ENCODE data around the gene CKLF. TPM values are rescaled to one million over a fixed set of nuclear protein-coding genes. Genes with fewer than 3 reads are reported as not detected.

Gene CKLF
- total RNA-seq, 1 experiment from 2014 or later: 47.9 TPM

GRCh38 chr16:66554495-66554894 lies 2.1 kb downstream of the CKLF start:
- H4K20me1 ChIP-seq (ENCODE audit: low read length): no peaks in the 10 kb centered on the region
- no peak overlapping the region for H3K27ac ChIP-seq (ENCODE audit: low read length)
- intact Hi-C loops (cut with micrococcal nuclease): loop anchor here (5.0 kb wide), 1 partner anchor 47 kb away; no protein-coding TSS in a partner anchor
- DNase-seq (no peak), ATAC-seq (no peak)
- no peak overlapping the region for H3K4me2 ChIP-seq (ENCODE audit: low read length)
- no peak overlapping the region for H2AFZ ChIP-seq (ENCODE audit: low read length)
- no peaks in the 10 kb centered on the region for H3K9me2 ChIP-seq (replicated peaks; ENCODE audit: low read length)
- no peaks in the 10 kb centered on the region for H3K27me3 ChIP-seq (ENCODE audit: low read length)
- H3K4me1 ChIP-seq (ENCODE audit: insufficient read depth, low read length): peaks cover 15% of the 10 kb centered on the region
- no peaks in the 10 kb centered on the region for H3K9me3 ChIP-seq (ENCODE audit: low read length)
- CTCF ChIA-PET: no interaction called here
- H3K79me2 ChIP-seq (ENCODE audit: low read length): peaks cover 28% of the 10 kb centered on the region
- TF ChIP-seq CTCF (conservative IDR thresholded peaks at IDR 0.05; ENCODE audit: low read depth, low read length) (no peak), EZH2 (IDR thresholded peaks at IDR 0.05; ENCODE audit: low read length, unreplicated experiment) (no peak), EZH2phosphoT487 (IDR thresholded peaks at IDR 0.05; ENCODE audit: borderline replicate concordance, low read length) (no peak)
- POLR2A ChIA-PET (ENCODE audit: unreplicated experiment): no interaction called here
- H3K4me3 ChIP-seq (ENCODE audit: low read length): no peak overlapping the region
- no peaks in the 10 kb centered on the region for H3F3A ChIP-seq (ENCODE audit: low read length, unreplicated experiment)
- no peaks in the 10 kb centered on the region for H3K36me3 ChIP-seq (ENCODE audit: low read depth, low read length)
- BruUV-seq (replicated peaks): no TSS peak
- no peak overlapping the region for H3K9ac ChIP-seq (ENCODE audit: low read length)

GRCh38 chr16:66560107-66560506 lies 7.7 kb downstream of the CKLF start:
- no peaks in the 10 kb centered on the region for H3K27me3 ChIP-seq (ENCODE audit: low read length)
- no TSS peak for BruUV-seq (replicated peaks)
- no peaks in the 10 kb centered on the region for H3F3A ChIP-seq (ENCODE audit: low read length, unreplicated experiment)
- H3K4me2 ChIP-seq (ENCODE audit: low read length): no peak overlapping the region
- H3K36me3 ChIP-seq (ENCODE audit: low read depth, low read length): no peaks in the 10 kb centered on the region
- TF ChIP-seq CTCF (conservative IDR thresholded peaks at IDR 0.05; ENCODE audit: low read depth, low read length): no peak
- no peaks in the 10 kb centered on the region for H3K9me2 ChIP-seq (replicated peaks; ENCODE audit: low read length)
- H3K9me3 ChIP-seq (ENCODE audit: low read length): no peaks in the 10 kb centered on the region
- no peak overlapping the region for H3K4me3 ChIP-seq (ENCODE audit: low read length)
- intact Hi-C loops (cut with micrococcal nuclease): no loop called here
- no peak overlapping the region for H2AFZ ChIP-seq (ENCODE audit: low read length)
- no peak overlapping the region for H3K9ac ChIP-seq (ENCODE audit: low read length)
- H3K4me1 ChIP-seq (ENCODE audit: insufficient read depth, low read length): no peaks in the 10 kb centered on the region
- ATAC-seq (no peak), DNase-seq (no peak)
- POLR2A ChIA-PET (ENCODE audit: unreplicated experiment): no interaction called here
- no peaks in the 10 kb centered on the region for H4K20me1 ChIP-seq (ENCODE audit: low read length)
- H3K27ac ChIP-seq (ENCODE audit: low read length): no peak overlapping the region
- CTCF ChIA-PET: no interaction called here
- H3K79me2 ChIP-seq (ENCODE audit: low read length): peaks cover 5% of the 10 kb centered on the region; the same call in 1 of the 2 replicates

GRCh38 chr16:66561381-66562080 lies 9.2 kb downstream of the CKLF start:
- intact Hi-C loops (cut with micrococcal nuclease): loop anchor here (2.0 kb wide), 1 partner anchor 43 kb away; the partner anchor contains the start of gene CMTM3
- Histone ChIP-seq H3K36me3 (ENCODE audit: low read depth, low read length) (no peaks in the 10 kb centered on the region), H3K4me1 (ENCODE audit: insufficient read depth, low read length) (no peaks in the 10 kb centered on the region), H3K27me3 (ENCODE audit: low read length) (no peaks in the 10 kb centered on the region), H4K20me1 (ENCODE audit: low read length) (no peaks in the 10 kb centered on the region), H3K9me3 (ENCODE audit: low read length) (no peaks in the 10 kb centered on the region), H3K4me2 (ENCODE audit: low read length) (no peak overlapping the region), H3K4me3 (ENCODE audit: low read length) (no peak overlapping the region), H3K9ac (ENCODE audit: low read length) (peak overlapping the region; percentile 17; the same call in 1 of the 2 replicates), H3K27ac (ENCODE audit: low read length) (peak overlapping the region; percentile 46), H3F3A (ENCODE audit: low read length, unreplicated experiment) (no peaks in the 10 kb centered on the region), H3K9me2 (replicated peaks; ENCODE audit: low read length) (no peaks in the 10 kb centered on the region), H2AFZ (ENCODE audit: low read length) (no peak overlapping the region), H3K79me2 (ENCODE audit: low read length) (no peaks in the 10 kb centered on the region)
- DNase-seq: no peak
- ChIA-PET POLR2A (ENCODE audit: unreplicated experiment) (interaction anchor here (0.7 kb wide), 2 partner anchors 25 to 495 kb away, joined by 3 to 7 read pairs; no protein-coding TSS in a partner anchor), CTCF (interaction anchor here (0.7 to 1.0 kb wide), 2 partner anchors 153 to 312 kb away, joined by 4 read pairs; no protein-coding TSS in a partner anchor)
- no peak for ATAC-seq
- TF ChIP-seq EZH2phosphoT487 (IDR thresholded peaks at IDR 0.05; ENCODE audit: borderline replicate concordance, low read length) (no peak), EZH2 (IDR thresholded peaks at IDR 0.05; ENCODE audit: low read length, unreplicated experiment) (no peak), CTCF (conservative IDR thresholded peaks at IDR 0.05; ENCODE audit: low read depth, low read length) (no peak)
- no TSS peak for BruUV-seq (replicated peaks)
